ENCODE results near the gene AIFM1. TPM values are rescaled to one million over a fixed set of nuclear protein-coding genes. Genes with fewer than 3 reads are reported as not detected.

The AIFM1 gene
- polyA plus RNA-seq, 1 donor: 50.3 TPM

DNA sequence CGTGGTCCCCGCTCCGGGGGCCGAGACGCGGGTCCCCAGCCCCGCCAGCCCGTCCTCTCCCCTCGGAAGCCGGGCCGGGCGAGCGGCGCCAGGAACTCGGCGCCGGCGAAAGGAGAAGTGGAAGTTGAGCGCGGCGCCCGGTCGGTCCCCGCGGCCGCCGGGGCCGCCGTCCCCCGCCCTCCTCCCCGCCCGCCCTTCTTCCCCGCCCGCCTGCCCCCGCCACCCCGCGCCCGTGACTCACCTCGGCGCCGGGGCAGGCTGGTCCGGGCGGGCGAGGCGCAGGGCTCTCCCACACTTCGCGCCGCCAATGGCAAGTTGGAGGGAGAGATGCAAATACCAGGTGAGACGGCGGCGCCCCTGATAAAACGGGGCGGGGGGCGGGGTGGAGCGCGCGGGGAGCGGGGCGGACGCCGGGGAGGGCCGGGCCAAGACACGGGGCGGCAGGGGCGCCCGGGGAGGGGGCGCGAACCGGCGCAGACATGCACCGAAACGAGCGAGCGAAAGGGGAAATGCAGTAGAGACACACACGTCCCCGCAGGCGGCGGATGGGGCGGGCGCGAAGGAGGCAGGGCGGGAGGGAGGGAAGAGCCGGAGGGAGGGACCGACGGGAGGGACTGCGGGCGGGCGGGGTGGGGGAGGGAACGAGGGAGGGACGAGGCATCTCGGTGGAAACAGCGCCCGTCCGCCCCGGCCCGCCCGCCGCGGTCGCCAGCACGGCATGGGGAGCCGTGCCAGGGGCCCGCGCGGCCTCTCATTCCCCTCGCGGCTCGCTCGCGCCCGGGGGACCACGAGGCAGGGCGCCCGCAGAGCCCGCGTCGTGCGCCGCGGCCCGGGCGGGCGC lies 55.0 kb downstream of the AIFM1 start, which contains the start of gene ELF4:
TSS of gene ELF4 (minus strand) at position 119 of the 841 bp plus-strand sequence. CDS start 29,167 bp downstream, outside the sequence.
- Histone ChIP-seq H3K27me3 (ENCODE audit: control insufficient read depth, insufficient read depth, low read length) (no peaks in the 10 kb centered on the region), H3K27ac (ENCODE audit: low read length) (peak within 1 kb of the TSS; percentile 91), H3K9me3 (ENCODE audit: control insufficient read depth, low read depth, low read length) (no peaks in the 10 kb centered on the region), H3K36me3 (ENCODE audit: control insufficient read depth, insufficient read depth, low read length) (peaks cover 3% of the 10 kb centered on the region), H3K4me1 (ENCODE audit: control insufficient read depth, insufficient read depth, low read length) (peaks cover 33% of the 10 kb centered on the region), H3K4me3 (ENCODE audit: low read length) (peak within 1 kb of the TSS; percentile 84)
- peak in 1 of 2 donors; percentile 64 for DNase-seq
- no CpG with 5 or more reads among the region's 123 CpGs for WGBS (ENCODE audit: insufficient coverage, low lambda C conversion rate)

- H3K4me3 ChIP-seq (ENCODE audit: low read length): peak overlapping the region; percentile 84
- H3K9me3 ChIP-seq (ENCODE audit: control insufficient read depth, low read depth, low read length): no peaks in the 10 kb centered on the region
- DNase-seq: no peak
- no peaks in the 10 kb centered on the region for H3K27me3 ChIP-seq (ENCODE audit: control insufficient read depth, insufficient read depth, low read length)
- H3K27ac ChIP-seq (ENCODE audit: low read length): peak overlapping the region; percentile 91
- peaks cover 3% of the 10 kb centered on the region for H3K36me3 ChIP-seq (ENCODE audit: control insufficient read depth, insufficient read depth, low read length)
- WGBS (ENCODE audit: insufficient coverage, low lambda C conversion rate): no CpG with 5 or more reads among the region's 81 CpGs
- peaks cover 35% of the 10 kb centered on the region for H3K4me1 ChIP-seq (ENCODE audit: control insufficient read depth, insufficient read depth, low read length)
These were observed 55.9 kb downstream of the AIFM1 start for GRCh38 chrX:130109429-130110378.

DNA sequence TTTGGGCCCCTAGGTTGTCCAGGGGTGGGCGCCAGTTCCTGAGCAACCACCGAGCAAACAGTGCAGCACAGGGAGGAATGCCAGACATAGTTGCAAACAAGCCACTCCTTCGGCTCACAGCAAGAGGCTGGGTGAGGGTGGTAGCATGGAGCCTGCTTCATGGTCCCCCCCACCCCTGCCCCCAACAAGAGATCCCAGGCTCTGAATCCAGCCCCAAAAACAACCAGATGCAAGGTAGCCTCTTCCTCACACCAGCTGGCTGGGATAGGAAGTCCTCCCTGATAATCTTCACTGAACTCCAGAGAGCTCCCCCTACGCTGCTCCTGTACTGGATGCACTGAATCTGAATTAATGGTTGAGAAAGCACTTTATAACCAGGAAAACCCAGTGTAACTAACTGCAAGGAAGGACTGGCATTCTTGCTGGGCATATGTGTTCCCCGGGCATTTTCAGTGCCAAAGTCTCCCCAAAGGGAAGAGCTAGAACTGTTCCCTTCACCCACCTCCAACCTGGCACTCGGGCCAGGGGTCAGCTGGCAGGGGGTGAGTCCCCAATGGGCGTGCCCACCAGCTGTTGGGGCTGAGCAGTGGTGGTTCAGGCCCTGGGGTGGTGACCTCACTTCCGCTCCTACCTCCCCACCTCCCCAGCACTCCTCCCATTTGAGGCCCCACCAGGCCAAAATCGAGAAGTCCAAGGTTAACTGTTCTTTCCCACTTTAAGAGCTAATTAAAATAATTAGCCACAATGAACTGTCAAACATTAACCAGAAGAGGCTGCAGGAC lies 56.8 kb downstream of the AIFM1 start:
- Histone ChIP-seq H3K27me3 (ENCODE audit: control insufficient read depth, insufficient read depth, low read length) (no peaks in the 10 kb centered on the region), H3K36me3 (ENCODE audit: control insufficient read depth, insufficient read depth, low read length) (peaks cover 3% of the 10 kb centered on the region), H3K4me3 (ENCODE audit: low read length) (peak overlapping the region; percentile 84), H3K9me3 (ENCODE audit: control insufficient read depth, low read depth, low read length) (no peaks in the 10 kb centered on the region), H3K27ac (ENCODE audit: low read length) (peak overlapping the region; percentile 91), H3K4me1 (ENCODE audit: control insufficient read depth, insufficient read depth, low read length) (peaks cover 35% of the 10 kb centered on the region)
- peak; percentile 61 to 86 for DNase-seq
- WGBS (ENCODE audit: insufficient coverage, low lambda C conversion rate): no CpG with 5 or more reads among the region's 9 CpGs

GRCh38 chrX:130106071-130106470 lies 59.6 kb downstream of the AIFM1 start:
- H3K4me3 ChIP-seq (ENCODE audit: low read length): no peak overlapping the region
- peaks cover 3% of the 10 kb centered on the region for H3K36me3 ChIP-seq (ENCODE audit: control insufficient read depth, insufficient read depth, low read length)
- H3K27me3 ChIP-seq (ENCODE audit: control insufficient read depth, insufficient read depth, low read length): no peaks in the 10 kb centered on the region
- no CpG with 5 or more reads among the region's 10 CpGs for WGBS (ENCODE audit: insufficient coverage, low lambda C conversion rate)
- H3K27ac ChIP-seq (ENCODE audit: low read length): peak overlapping the region; percentile 33
- DNase-seq: no peak
- H3K9me3 ChIP-seq (ENCODE audit: control insufficient read depth, low read depth, low read length): no peaks in the 10 kb centered on the region
- peaks cover 28% of the 10 kb centered on the region for H3K4me1 ChIP-seq (ENCODE audit: control insufficient read depth, insufficient read depth, low read length)

- no peaks in the 10 kb centered on the region for H3K9me3 ChIP-seq (ENCODE audit: control insufficient read depth, low read depth, low read length)
- peak overlapping the region; percentile 33 for H3K27ac ChIP-seq (ENCODE audit: low read length)
- no peak overlapping the region for H3K4me3 ChIP-seq (ENCODE audit: low read length)
- no peak for DNase-seq
- no peaks in the 10 kb centered on the region for H3K27me3 ChIP-seq (ENCODE audit: control insufficient read depth, insufficient read depth, low read length)
- no CpG with 5 or more reads among the region's 3 CpGs for WGBS (ENCODE audit: insufficient coverage, low lambda C conversion rate)
- H3K4me1 ChIP-seq (ENCODE audit: control insufficient read depth, insufficient read depth, low read length): peaks cover 31% of the 10 kb centered on the region
- peaks cover 3% of the 10 kb centered on the region for H3K36me3 ChIP-seq (ENCODE audit: control insufficient read depth, insufficient read depth, low read length)
These were observed 60.4 kb downstream of the AIFM1 start for GRCh38 chrX:130105244-130105643.

GRCh38 chrX:130103605-130104004 lies 62.0 kb downstream of the AIFM1 start:
- no peak overlapping the region for H3K27ac ChIP-seq (ENCODE audit: low read length)
- DNase-seq: no peak
- no peaks in the 10 kb centered on the region for H3K9me3 ChIP-seq (ENCODE audit: control insufficient read depth, low read depth, low read length)
- no peak overlapping the region for H3K4me3 ChIP-seq (ENCODE audit: low read length)
- H3K27me3 ChIP-seq (ENCODE audit: control insufficient read depth, insufficient read depth, low read length): no peaks in the 10 kb centered on the region
- peaks cover 3% of the 10 kb centered on the region for H3K36me3 ChIP-seq (ENCODE audit: control insufficient read depth, insufficient read depth, low read length)
- H3K4me1 ChIP-seq (ENCODE audit: control insufficient read depth, insufficient read depth, low read length): peaks cover 43% of the 10 kb centered on the region
- no CpG with 5 or more reads among the region's 3 CpGs for WGBS (ENCODE audit: insufficient coverage, low lambda C conversion rate)

- WGBS (ENCODE audit: insufficient coverage, low lambda C conversion rate): no CpG with 5 or more reads among the region's 5 CpGs
- no peaks in the 10 kb centered on the region for H3K27me3 ChIP-seq (ENCODE audit: control insufficient read depth, insufficient read depth, low read length)
- H3K36me3 ChIP-seq (ENCODE audit: control insufficient read depth, insufficient read depth, low read length): no peaks in the 10 kb centered on the region
- no peak overlapping the region for H3K4me3 ChIP-seq (ENCODE audit: low read length)
- H3K27ac ChIP-seq (ENCODE audit: low read length): peak overlapping the region; percentile 16
- H3K9me3 ChIP-seq (ENCODE audit: control insufficient read depth, low read depth, low read length): no peaks in the 10 kb centered on the region
- peaks cover 35% of the 10 kb centered on the region for H3K4me1 ChIP-seq (ENCODE audit: control insufficient read depth, insufficient read depth, low read length)
- DNase-seq: peak in 1 of 2 donors; percentile 39
These were observed 65.5 kb downstream of the AIFM1 start for GRCh38 chrX:130100180-130100579.

- DNase-seq: no peak
- Histone ChIP-seq H3K4me3 (ENCODE audit: low read length) (no peak overlapping the region), H3K4me1 (ENCODE audit: control insufficient read depth, insufficient read depth, low read length) (peaks cover 40% of the 10 kb centered on the region), H3K36me3 (ENCODE audit: control insufficient read depth, insufficient read depth, low read length) (no peaks in the 10 kb centered on the region), H3K27me3 (ENCODE audit: control insufficient read depth, insufficient read depth, low read length) (no peaks in the 10 kb centered on the region), H3K27ac (ENCODE audit: low read length) (peak overlapping the region; percentile 85), H3K9me3 (ENCODE audit: control insufficient read depth, low read depth, low read length) (no peaks in the 10 kb centered on the region)
- WGBS (ENCODE audit: insufficient coverage, low lambda C conversion rate): no CpG with 5 or more reads among the region's 5 CpGs
These were observed 67.5 kb downstream of the AIFM1 start for GRCh38 chrX:130098210-130098552.

- Histone ChIP-seq H3K9me3 (ENCODE audit: control insufficient read depth, low read depth, low read length) (no peaks in the 10 kb centered on the region), H3K36me3 (ENCODE audit: control insufficient read depth, insufficient read depth, low read length) (no peaks in the 10 kb centered on the region), H3K4me3 (ENCODE audit: low read length) (no peak overlapping the region), H3K4me1 (ENCODE audit: control insufficient read depth, insufficient read depth, low read length) (peaks cover 43% of the 10 kb centered on the region), H3K27me3 (ENCODE audit: control insufficient read depth, insufficient read depth, low read length) (no peaks in the 10 kb centered on the region), H3K27ac (ENCODE audit: low read length) (peak overlapping the region; percentile 85)
- WGBS (ENCODE audit: insufficient coverage, low lambda C conversion rate): no CpG with 5 or more reads among the region's 14 CpGs
- peak; percentile 64 to 74 for DNase-seq
These were observed 68.0 kb downstream of the AIFM1 start for GRCh38 chrX:130097507-130098209.

Data from large intestine (tissue), 3 donors.